GM12878 (cell line): ENCODE data around the gene TMEM229B. TPM values are rescaled to one million over a fixed set of nuclear protein-coding genes. Genes with fewer than 3 reads are reported as not detected.

Experiments used
- ATAC-seq: fragments of 200-7000 bp; cut with Tn5 transposase; 3 replicates; pipeline ENCODE4 v1.9.1; 2020; ENCODE audit warnings: mild to moderate bottlenecking, moderate library complexity
- BruUV-seq: library from RNA; stranded (reverse); fragments of 400-500 nt; replicated peaks from 2 replicates; lab custom pipeline; 2021; lab: Mats Ljungman, UMichigan
- CTCF ChIA-PET: fragments of 300-600 bp; sonication (Branson Sonifier 250); formaldehyde crosslinking; extraction: SDS; loops from one replicate; lab custom pipeline; 2021; ENCODE audit warnings: inconsistent platforms; lab: Yijun Ruan, JAX
- POLR2A ChIA-PET: fragments of 350-600 bp; formaldehyde crosslinking; extraction: SDS; loops from one replicate; lab custom pipeline; 2021; ENCODE audit warnings: inconsistent platforms; lab: Charles Lee
- RAD21 ChIA-PET: fragments of 300-600 bp; sonication (Branson Sonifier 250); formaldehyde crosslinking; loops from one replicate; lab custom pipeline; 2023; ENCODE audit warnings: antibody characterized with exemption; ENCODE audit not compliant: unreplicated experiment; lab: Charles Lee
- SMC1A ChIA-PET: fragments of 300-600 bp; sonication (Branson Sonifier 250); formaldehyde crosslinking; loops from one replicate; lab custom pipeline; 2023; ENCODE audit not compliant: unreplicated experiment, uncharacterized antibody; lab: Charles Lee
- DNase-seq: peaks from one replicate; pipeline ENCODE4 v3.0.0-alpha.2; 2011; ENCODE audit warnings: low read depth, low spot score
- FAIRE-seq: peaks from 3 replicates; lab custom pipeline; 2011; peaks lifted over from hg19 to GRCh38; lab: Jason Lieb, UNC
- H2AFZ ChIP-seq: 2 replicates; pipeline ENCODE4 v1.6.0; 2011; ENCODE audit warnings: low read depth, low read length, control low read depth; ENCODE audit not compliant: control insufficient read depth
- H3K27ac ChIP-seq: 2 replicates; pipeline ENCODE4 v1.5.1; 2011; ENCODE audit warnings: control low read depth; ENCODE audit not compliant: control insufficient read depth, insufficient read depth
- H3K27me3 ChIP-seq, 2 experiments: replicated peaks in 1 of 2; 2 replicates each; pipeline versions ENCODE4 v1.6.0 to v1.6.1; 2011; ENCODE audit warnings: low read length in 1 of 2; ENCODE audit not compliant: control insufficient read depth in 2 of 2, insufficient read depth in 2 of 2
- H3K36me3 ChIP-seq, 2 experiments: 2 replicates each; pipeline ENCODE4 v1.5.1; 2011; ENCODE audit warnings: low read length in 1 of 2; ENCODE audit not compliant: control insufficient read depth in 2 of 2, insufficient read depth in 2 of 2
- H3K4me1 ChIP-seq: 2 replicates; pipeline ENCODE4 v1.6.1; 2011; ENCODE audit warnings: mild to moderate bottlenecking, low read length, moderate library complexity, mixed read lengths; ENCODE audit not compliant: control insufficient read depth, insufficient read depth
- H3K4me2 ChIP-seq: 2 replicates; pipeline ENCODE4 v1.6.0; 2011; ENCODE audit warnings: control low read depth; ENCODE audit not compliant: control insufficient read depth, insufficient read depth
- H3K4me3 ChIP-seq: fragments of 200-600 bp; sonication (generic); 2 replicates; pipeline ENCODE4 v1.5.1; 2016
- H3K79me2 ChIP-seq: 2 replicates; pipeline ENCODE4 v1.6.0; 2011; ENCODE audit warnings: low read length; ENCODE audit not compliant: control insufficient read depth, insufficient read depth
- H3K9ac ChIP-seq: 2 replicates; pipeline ENCODE4 v1.8.0; 2011; ENCODE audit warnings: low read length, control low read depth, mixed read lengths; ENCODE audit not compliant: control insufficient read depth, insufficient read depth
- H3K9me3 ChIP-seq: replicated peaks from 3 replicates; pipeline ENCODE4 v1.5.1; 2011; ENCODE audit warnings: mild to moderate bottlenecking, low read length; ENCODE audit not compliant: control insufficient read depth, insufficient read depth
- H4K20me1 ChIP-seq: 2 replicates; pipeline ENCODE4 v1.6.0; 2011; ENCODE audit not compliant: control insufficient read depth, insufficient read depth
- CBX5 ChIP-seq: sonication (generic); IDR thresholded peaks from 2 replicates; pipeline ENCODE4 v1.6.1; 2016; ENCODE audit warnings: low read depth, moderate library complexity, mild to moderate bottlenecking, inconsistent platforms
- CHD1 ChIP-seq: IDR thresholded peaks from 2 replicates; pipeline ENCODE4 v1.6.1; 2012; ENCODE audit warnings: low read depth, low read length, improper control_type of control experiment
- GATAD2B ChIP-seq: fragments of 450-650 bp; conservative IDR thresholded peaks from 2 replicates; pipeline ENCODE4 v1.6.1; 2017; ENCODE audit warnings: low read depth, mild to moderate bottlenecking, moderate library complexity
- PAX8 ChIP-seq: fragments of 450-650 bp; IDR thresholded peaks from 2 replicates; pipeline ENCODE4 v1.6.1; 2017; ENCODE audit warnings: mild to moderate bottlenecking, moderate library complexity
- RAD21 ChIP-seq: IDR thresholded peaks from 2 replicates; pipeline ENCODE4 v1.6.1; 2011; ENCODE audit warnings: mild to moderate bottlenecking, low read depth, low read length, moderate library complexity; ENCODE audit not compliant: insufficient read depth
- SPI1 ChIP-seq: IDR thresholded peaks from 2 replicates; pipeline ENCODE4 v1.6.1; 2011; ENCODE audit warnings: low read depth, mild to moderate bottlenecking, low read length, moderate library complexity, borderline replicate concordance; ENCODE audit not compliant: insufficient read depth
- WGBS: methylation state at CpG from one replicate; pipeline ENCODE4 v1.1.6; 2016; ENCODE audit warnings: low lambda C conversion rate; ENCODE audit not compliant: insufficient replicate concordance, insufficient coverage; ENCODE audit errors: missing lambda C conversion rate; 5-methylcytosine and 5-hydroxymethylcytosine counted together
- in situ Hi-C: fragments of 300-500 bp; cut with MboI; formaldehyde crosslinking; loops from 9 replicates; pipeline ENCODE4 v1.14.3; 2018; ENCODE audit warnings: mixed read lengths
- intact Hi-C: fragments of 100-400 bp; cut with micrococcal nuclease; formaldehyde crosslinking; loops from one replicate; pipeline ENCODE4 v1.14.2; 2022; ENCODE audit not compliant: unreplicated experiment
- polyA plus RNA-seq, 11 experiments: library from polyadenylated mRNA; depleted of rRNA in 4 of 11; unstranded in 6 of 11; stranded (reverse) in 5 of 11; fragments of >200 nt; fragmentation: Nextera tagmentation in 4 of 11; fragmentation: Illumina TruSeq in 1 of 11; extraction: Ambion mirVana in 4 of 11; extraction: Trizol in 1 of 11; gene quantifications; 1 replicate in 1 of 11; 2 replicates in 10 of 11; pipeline versions ENCODE4 v1.2.1 to v1.2.3, GENCODE V29; 2011 to 2016; ENCODE audit warnings: inconsistent platforms in 2 of 11, missing spikeins in 2 of 11, low read depth in 1 of 11
- total RNA-seq, 4 experiments: library from RNA; depleted of rRNA in 3 of 4; stranded (reverse); fragments of >200 nt in 3 of 4; fragmentation: Illumina TruSeq in 1 of 4; extraction: Trizol in 1 of 4; gene quantifications; 2 replicates each; pipeline versions ENCODE4 v1.2.1 to v1.2.3, GENCODE V29; 2013 to 2021
- TF ChIP-seq, protein P1 (sequence below): fragments of 450-650 bp; IDR thresholded peaks from 2 replicates; pipeline ENCODE4 v1.6.1; 2017; ENCODE audit warnings: mild to moderate bottlenecking
- TF ChIP-seq, protein P2 (sequence below): fragments of 450-650 bp; IDR thresholded peaks from 2 replicates; pipeline ENCODE4 v1.6.1; 2017; ENCODE audit warnings: antibody characterized with exemption, mild to moderate bottlenecking, moderate library complexity
- TF ChIP-seq, protein P3 (sequence below): fragments of 150-350 bp; IDR thresholded peaks from 2 replicates; pipeline ENCODE4 v1.6.1; 2014; ENCODE audit warnings: mild to moderate bottlenecking, low read depth, low read length

The TMEM229B gene
- total and polyA plus RNA-seq, 10 of the 15 experiments (the other 5 are each of a cell fraction or from before 2014, with no cell fraction given) = 0.24 to 5.3 (median 1.7) TPM

- POLR2A ChIA-PET = no interaction called here
- no peak overlapping the region for H3K27ac ChIP-seq
- CTCF ChIA-PET = interaction anchor here (1.4 to 7.5 kb wide), 4 partner anchors 17 to 194 kb away, joined by 3 to 43 read pairs (median 7); no protein-coding TSS in a partner anchor
- DNase-seq (no peak), FAIRE-seq (no peak), ATAC-seq (no peak)
- no peaks in the 10 kb centered on the region for H3K9me3 ChIP-seq
- in situ Hi-C loops = no loop called here
- no peak overlapping the region for H3K9ac ChIP-seq
- RAD21 ChIA-PET = interaction anchor here (0.8 kb wide), 1 partner anchor 9 kb away, joined by 3 read pairs; no protein-coding TSS in a partner anchor
- SMC1A ChIA-PET = interaction anchor here (0.8 to 1.3 kb wide), 3 partner anchors 45 to 194 kb away, joined by 3 to 5 read pairs (median 3); no protein-coding TSS in a partner anchor
- BruUV-seq = no TSS peak
- TF ChIP-seq, protein P1, sequence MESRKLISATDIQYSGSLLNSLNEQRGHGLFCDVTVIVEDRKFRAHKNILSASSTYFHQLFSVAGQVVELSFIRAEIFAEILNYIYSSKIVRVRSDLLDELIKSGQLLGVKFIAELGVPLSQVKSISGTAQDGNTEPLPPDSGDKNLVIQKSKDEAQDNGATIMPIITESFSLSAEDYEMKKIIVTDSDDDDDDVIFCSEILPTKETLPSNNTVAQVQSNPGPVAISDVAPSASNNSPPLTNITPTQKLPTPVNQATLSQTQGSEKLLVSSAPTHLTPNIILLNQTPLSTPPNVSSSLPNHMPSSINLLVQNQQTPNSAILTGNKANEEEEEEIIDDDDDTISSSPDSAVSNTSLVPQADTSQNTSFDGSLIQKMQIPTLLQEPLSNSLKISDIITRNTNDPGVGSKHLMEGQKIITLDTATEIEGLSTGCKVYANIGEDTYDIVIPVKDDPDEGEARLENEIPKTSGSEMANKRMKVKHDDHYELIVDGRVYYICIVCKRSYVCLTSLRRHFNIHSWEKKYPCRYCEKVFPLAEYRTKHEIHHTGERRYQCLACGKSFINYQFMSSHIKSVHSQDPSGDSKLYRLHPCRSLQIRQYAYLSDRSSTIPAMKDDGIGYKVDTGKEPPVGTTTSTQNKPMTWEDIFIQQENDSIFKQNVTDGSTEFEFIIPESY = no peak
- TF ChIP-seq SPI1 (no peak), CHD1 (no peak), PAX8 (no peak), CBX5 (no peak), GATAD2B (no peak), RAD21 (no peak)
- TF ChIP-seq, protein P2, sequence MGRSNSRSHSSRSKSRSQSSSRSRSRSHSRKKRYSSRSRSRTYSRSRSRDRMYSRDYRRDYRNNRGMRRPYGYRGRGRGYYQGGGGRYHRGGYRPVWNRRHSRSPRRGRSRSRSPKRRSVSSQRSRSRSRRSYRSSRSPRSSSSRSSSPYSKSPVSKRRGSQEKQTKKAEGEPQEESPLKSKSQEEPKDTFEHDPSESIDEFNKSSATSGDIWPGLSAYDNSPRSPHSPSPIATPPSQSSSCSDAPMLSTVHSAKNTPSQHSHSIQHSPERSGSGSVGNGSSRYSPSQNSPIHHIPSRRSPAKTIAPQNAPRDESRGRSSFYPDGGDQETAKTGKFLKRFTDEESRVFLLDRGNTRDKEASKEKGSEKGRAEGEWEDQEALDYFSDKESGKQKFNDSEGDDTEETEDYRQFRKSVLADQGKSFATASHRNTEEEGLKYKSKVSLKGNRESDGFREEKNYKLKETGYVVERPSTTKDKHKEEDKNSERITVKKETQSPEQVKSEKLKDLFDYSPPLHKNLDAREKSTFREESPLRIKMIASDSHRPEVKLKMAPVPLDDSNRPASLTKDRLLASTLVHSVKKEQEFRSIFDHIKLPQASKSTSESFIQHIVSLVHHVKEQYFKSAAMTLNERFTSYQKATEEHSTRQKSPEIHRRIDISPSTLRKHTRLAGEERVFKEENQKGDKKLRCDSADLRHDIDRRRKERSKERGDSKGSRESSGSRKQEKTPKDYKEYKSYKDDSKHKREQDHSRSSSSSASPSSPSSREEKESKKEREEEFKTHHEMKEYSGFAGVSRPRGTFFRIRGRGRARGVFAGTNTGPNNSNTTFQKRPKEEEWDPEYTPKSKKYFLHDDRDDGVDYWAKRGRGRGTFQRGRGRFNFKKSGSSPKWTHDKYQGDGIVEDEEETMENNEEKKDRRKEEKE = no peak
- TF ChIP-seq, protein P3, sequence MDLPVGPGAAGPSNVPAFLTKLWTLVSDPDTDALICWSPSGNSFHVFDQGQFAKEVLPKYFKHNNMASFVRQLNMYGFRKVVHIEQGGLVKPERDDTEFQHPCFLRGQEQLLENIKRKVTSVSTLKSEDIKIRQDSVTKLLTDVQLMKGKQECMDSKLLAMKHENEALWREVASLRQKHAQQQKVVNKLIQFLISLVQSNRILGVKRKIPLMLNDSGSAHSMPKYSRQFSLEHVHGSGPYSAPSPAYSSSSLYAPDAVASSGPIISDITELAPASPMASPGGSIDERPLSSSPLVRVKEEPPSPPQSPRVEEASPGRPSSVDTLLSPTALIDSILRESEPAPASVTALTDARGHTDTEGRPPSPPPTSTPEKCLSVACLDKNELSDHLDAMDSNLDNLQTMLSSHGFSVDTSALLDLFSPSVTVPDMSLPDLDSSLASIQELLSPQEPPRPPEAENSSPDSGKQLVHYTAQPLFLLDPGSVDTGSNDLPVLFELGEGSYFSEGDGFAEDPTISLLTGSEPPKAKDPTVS = no peak
- intact Hi-C loops = no loop called here
- H4K20me1 ChIP-seq = no peaks in the 10 kb centered on the region
- H3K4me2 ChIP-seq = no peak overlapping the region
- no peak overlapping the region for H3K4me3 ChIP-seq
- H3K79me2 ChIP-seq = no peaks in the 10 kb centered on the region
- H3K4me1 ChIP-seq = peaks cover 20% of the 10 kb centered on the region; the same call in 1 of the 2 replicates
- no peaks in the 10 kb centered on the region for H3K36me3 ChIP-seq
- 42% methylated on average over 2 of the region's 2 CpGs for WGBS
- no peaks in the 10 kb centered on the region; a peak in 1 of 4 replicates for H3K27me3 ChIP-seq
- no peak overlapping the region for H2AFZ ChIP-seq
Observed at GRCh38 chr14:67510121-67510520, 21.6 kb upstream of the TMEM229B start.
